Measurements from ENCODE around the gene KRTAP10-7.

Gene KRTAP10-7

DNA sequence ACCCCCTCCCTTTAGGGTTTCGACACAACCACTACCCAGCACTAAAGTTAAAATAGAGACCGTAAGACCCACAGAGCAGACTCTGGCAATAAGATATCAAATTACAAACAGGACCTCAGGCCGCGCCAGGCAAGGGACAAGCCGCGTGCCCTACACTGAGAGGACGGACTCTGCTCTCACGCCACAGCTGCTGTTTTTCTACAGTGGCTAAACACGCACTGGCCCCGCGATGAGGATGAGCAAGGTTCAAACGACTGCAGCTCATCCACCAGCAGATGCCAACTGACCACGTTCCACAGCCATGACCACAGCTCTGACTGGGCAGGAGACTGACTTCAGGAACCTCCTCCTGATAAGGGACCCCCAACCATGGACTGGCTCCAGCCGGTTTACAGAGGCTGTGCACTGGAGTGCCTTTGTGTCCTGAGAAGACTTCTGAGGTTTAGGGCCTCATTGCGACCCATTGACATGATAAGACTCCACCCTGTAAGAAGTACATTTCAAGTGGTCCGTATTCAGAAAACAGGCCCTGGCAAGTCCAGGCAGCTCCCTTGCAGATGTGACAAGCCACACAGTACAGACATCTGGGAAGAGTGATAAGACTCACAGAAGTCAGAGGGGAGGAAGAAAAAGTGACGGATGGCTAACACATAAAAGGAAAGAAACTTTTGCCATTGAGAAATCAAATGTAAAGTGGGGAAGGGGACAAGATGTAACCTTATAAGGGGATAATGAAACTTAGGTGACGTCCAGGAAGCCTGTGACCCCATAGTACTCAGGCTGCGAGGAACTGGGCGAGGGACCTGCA is 6.6 kb upstream of the KRTAP10-7 start:
- no peaks in the 10 kb centered on the region for H3K4me1 ChIP-seq (ENCODE audit: low read length)
- H3K27me3 ChIP-seq (replicated peaks; ENCODE audit: insufficient read depth, low read length): peaks cover 90% of the 10 kb centered on the region
- no peaks in the 10 kb centered on the region for H3K36me3 ChIP-seq (replicated peaks; ENCODE audit: insufficient read depth, low read length)
- no peak overlapping the region for H2AFZ ChIP-seq (ENCODE audit: low read length)
- no peaks in the 10 kb centered on the region for H3K9me2 ChIP-seq (replicated peaks; ENCODE audit: insufficient read depth, low read length)
- no peaks in the 10 kb centered on the region for H3F3A ChIP-seq (ENCODE audit: insufficient read depth, low read length)
- no peaks in the 10 kb centered on the region for H3K9me3 ChIP-seq (replicated peaks; ENCODE audit: insufficient read depth, low read length)
- no peaks in the 10 kb centered on the region for H4K20me1 ChIP-seq (ENCODE audit: insufficient read depth, low read length)
- no peak overlapping the region for H3K9ac ChIP-seq (ENCODE audit: low read length)
- TF ChIP-seq EZH2 (optimal IDR thresholded peaks at IDR 0.05; ENCODE audit: low read depth, low read length) (no peak), EZH2phosphoT487 (IDR thresholded peaks at IDR 0.05; ENCODE audit: low read length) (no peak)
- TF ChIP-seq, protein P1, sequence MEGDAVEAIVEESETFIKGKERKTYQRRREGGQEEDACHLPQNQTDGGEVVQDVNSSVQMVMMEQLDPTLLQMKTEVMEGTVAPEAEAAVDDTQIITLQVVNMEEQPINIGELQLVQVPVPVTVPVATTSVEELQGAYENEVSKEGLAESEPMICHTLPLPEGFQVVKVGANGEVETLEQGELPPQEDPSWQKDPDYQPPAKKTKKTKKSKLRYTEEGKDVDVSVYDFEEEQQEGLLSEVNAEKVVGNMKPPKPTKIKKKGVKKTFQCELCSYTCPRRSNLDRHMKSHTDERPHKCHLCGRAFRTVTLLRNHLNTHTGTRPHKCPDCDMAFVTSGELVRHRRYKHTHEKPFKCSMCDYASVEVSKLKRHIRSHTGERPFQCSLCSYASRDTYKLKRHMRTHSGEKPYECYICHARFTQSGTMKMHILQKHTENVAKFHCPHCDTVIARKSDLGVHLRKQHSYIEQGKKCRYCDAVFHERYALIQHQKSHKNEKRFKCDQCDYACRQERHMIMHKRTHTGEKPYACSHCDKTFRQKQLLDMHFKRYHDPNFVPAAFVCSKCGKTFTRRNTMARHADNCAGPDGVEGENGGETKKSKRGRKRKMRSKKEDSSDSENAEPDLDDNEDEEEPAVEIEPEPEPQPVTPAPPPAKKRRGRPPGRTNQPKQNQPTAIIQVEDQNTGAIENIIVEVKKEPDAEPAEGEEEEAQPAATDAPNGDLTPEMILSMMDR (IDR thresholded peaks at IDR 0.05; ENCODE audit: low read length): no peak
- H3K79me2 ChIP-seq (ENCODE audit: low read length): no peaks in the 10 kb centered on the region
- H3K4me3 ChIP-seq (ENCODE audit: low read length): no peak overlapping the region
- DNase-seq: no peak
- H3K4me2 ChIP-seq (ENCODE audit: low read depth, low read length): no peak overlapping the region
- H3K27ac ChIP-seq (ENCODE audit: low read length): no peak overlapping the region

DNA sequence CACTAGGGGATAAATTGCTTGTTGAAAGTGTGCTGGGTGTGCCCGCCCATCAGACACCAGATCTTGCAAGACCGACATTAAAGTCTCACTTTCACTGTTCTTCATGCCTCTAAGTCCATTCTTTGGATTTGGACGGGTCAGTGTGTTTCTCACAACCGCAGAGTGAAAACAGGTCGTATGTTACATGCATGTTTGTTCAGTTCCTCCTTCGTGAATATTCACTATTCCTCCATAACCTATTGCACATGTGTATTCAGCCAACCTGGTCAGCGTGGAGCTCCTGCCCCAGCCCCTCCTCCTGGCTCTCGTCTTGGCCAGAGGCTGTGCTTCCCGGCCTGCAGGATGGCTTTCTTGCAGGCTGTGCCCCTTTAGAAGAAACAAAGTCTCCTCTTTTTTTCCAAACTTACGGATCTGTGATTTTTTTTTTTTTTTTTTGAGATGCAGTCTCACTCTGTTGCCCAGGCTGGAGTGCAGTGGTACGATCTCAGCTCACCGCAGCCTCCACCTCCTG is 5.9 kb upstream of the KRTAP10-7 start:
- Histone ChIP-seq H3K4me3 (ENCODE audit: low read length) (no peak overlapping the region), H3F3A (ENCODE audit: insufficient read depth, low read length) (no peaks in the 10 kb centered on the region), H3K4me2 (ENCODE audit: low read depth, low read length) (no peak overlapping the region), H3K27me3 (replicated peaks; ENCODE audit: insufficient read depth, low read length) (peaks cover 90% of the 10 kb centered on the region), H3K27ac (ENCODE audit: low read length) (no peak overlapping the region), H4K20me1 (ENCODE audit: insufficient read depth, low read length) (no peaks in the 10 kb centered on the region), H2AFZ (ENCODE audit: low read length) (no peak overlapping the region), H3K36me3 (replicated peaks; ENCODE audit: insufficient read depth, low read length) (no peaks in the 10 kb centered on the region), H3K9me2 (replicated peaks; ENCODE audit: insufficient read depth, low read length) (no peaks in the 10 kb centered on the region), H3K9ac (ENCODE audit: low read length) (no peak overlapping the region), H3K79me2 (ENCODE audit: low read length) (no peaks in the 10 kb centered on the region), H3K9me3 (replicated peaks; ENCODE audit: insufficient read depth, low read length) (no peaks in the 10 kb centered on the region), H3K4me1 (ENCODE audit: low read length) (no peaks in the 10 kb centered on the region)
- DNase-seq: no peak
- TF ChIP-seq EZH2 (optimal IDR thresholded peaks at IDR 0.05; ENCODE audit: low read depth, low read length) (no peak), EZH2phosphoT487 (IDR thresholded peaks at IDR 0.05; ENCODE audit: low read length) (no peak)
- TF ChIP-seq, protein P1 (IDR thresholded peaks at IDR 0.05; ENCODE audit: low read length): no peak

DNA sequence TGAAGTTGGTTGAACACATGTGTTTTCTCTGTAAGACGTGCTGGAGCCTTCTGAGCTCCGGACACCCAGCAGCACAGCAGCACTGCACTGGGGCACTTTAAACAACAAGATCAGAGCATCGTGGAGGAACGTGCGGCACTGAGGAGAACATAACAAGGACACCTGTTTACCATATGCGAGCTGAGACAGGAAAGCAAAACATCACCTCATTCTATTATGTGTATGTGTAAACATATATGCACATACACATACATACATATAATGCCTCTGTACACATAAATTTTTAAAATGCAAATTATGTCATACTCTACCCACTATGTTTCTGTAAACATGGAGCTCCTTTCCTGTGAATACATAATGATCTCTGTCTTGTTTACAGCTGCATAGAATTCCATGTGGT is 4.9 kb upstream of the KRTAP10-7 start:
- Histone ChIP-seq H3K27me3 (replicated peaks; ENCODE audit: insufficient read depth, low read length) (peaks cover 87% of the 10 kb centered on the region), H3K36me3 (replicated peaks; ENCODE audit: insufficient read depth, low read length) (no peaks in the 10 kb centered on the region)

More for the DNA sequence above, 4.9 kb upstream of the KRTAP10-7 start:
- Histone ChIP-seq H3K9me3 (replicated peaks; ENCODE audit: insufficient read depth, low read length) (no peaks in the 10 kb centered on the region), H2AFZ (ENCODE audit: low read length) (no peak overlapping the region), H3K27ac (ENCODE audit: low read length) (no peak overlapping the region), H3K9me2 (replicated peaks; ENCODE audit: insufficient read depth, low read length) (no peaks in the 10 kb centered on the region), H3K4me2 (ENCODE audit: low read depth, low read length) (no peak overlapping the region), H3K9ac (ENCODE audit: low read length) (no peak overlapping the region), H3K4me3 (ENCODE audit: low read length) (no peak overlapping the region), H3F3A (ENCODE audit: insufficient read depth, low read length) (no peaks in the 10 kb centered on the region), H3K4me1 (ENCODE audit: low read length) (no peaks in the 10 kb centered on the region), H3K79me2 (ENCODE audit: low read length) (no peaks in the 10 kb centered on the region), H4K20me1 (ENCODE audit: insufficient read depth, low read length) (no peaks in the 10 kb centered on the region)
- DNase-seq: no peak
- no peak for TF ChIP-seq EZH2 (optimal IDR thresholded peaks at IDR 0.05; ENCODE audit: low read depth, low read length)
- TF ChIP-seq, protein P1 (IDR thresholded peaks at IDR 0.05; ENCODE audit: low read length): no peak
- TF ChIP-seq EZH2phosphoT487 (IDR thresholded peaks at IDR 0.05; ENCODE audit: low read length): no peak
